Brain microvascular endothelial cell (primary cell): ENCODE measurements around the gene C16orf92.
"Not testable (repeated sequence)": the region's sequence is repeated elsewhere in the genome, so short reads cannot be mapped to it uniquely, and the experiment has no call there.

Experiments
- DNase-seq: peaks from one replicate; pipeline ENCODE4 v3.0.0-alpha.2; 2020
- H3K27ac ChIP-seq: fragments of 250-450 bp; sonication (Bioruptor Pico); 2 replicates; pipeline ENCODE4 v1.5.1; 2020; ENCODE audit warnings: mild to moderate bottlenecking, moderate library complexity
- H3K27me3 ChIP-seq: fragments of 250-450 bp; sonication (Bioruptor Pico); replicated peaks from 2 replicates; pipeline ENCODE4 v1.5.1; 2020; ENCODE audit warnings: mild to moderate bottlenecking
- H3K36me3 ChIP-seq: fragments of 250-450 bp; sonication (Bioruptor Pico); replicated peaks from 2 replicates; pipeline ENCODE4 v1.5.1; 2020; ENCODE audit warnings: mild to moderate bottlenecking
- H3K4me3 ChIP-seq: 2 replicates; pipeline ENCODE4 v1.5.1; 2011; ENCODE audit warnings: low read depth, mild to moderate bottlenecking, control low read depth, low read length, moderate library complexity
- in situ Hi-C: cut with HindIII; loops from 2 replicates; pipeline ENCODE4 v1.10.0; 2017; ENCODE audit warnings: low sequenced_read_pairs, low pct_ligation_motif_present
- TF ChIP-seq, protein P1 (sequence below): IDR thresholded peaks from 2 replicates; pipeline ENCODE4 v1.5.1; 2011; ENCODE audit warnings: low read depth, mild to moderate bottlenecking, moderate library complexity, low read length, control low read depth, inconsistent platforms; ENCODE audit errors: missing control alignments

C16orf92 gene

GRCh38 chr16:30017277-30017656, 5.7 kb upstream of the C16orf92 start:
- Histone ChIP-seq H3K27me3 (no peaks in the 10 kb centered on the region), H3K27ac (no peak overlapping the region), H3K4me3 (no peak overlapping the region), H3K36me3 (no peaks in the 10 kb centered on the region)
- in situ Hi-C loops, result no loop called here
- no peak for DNase-seq
- TF ChIP-seq, protein P1, sequence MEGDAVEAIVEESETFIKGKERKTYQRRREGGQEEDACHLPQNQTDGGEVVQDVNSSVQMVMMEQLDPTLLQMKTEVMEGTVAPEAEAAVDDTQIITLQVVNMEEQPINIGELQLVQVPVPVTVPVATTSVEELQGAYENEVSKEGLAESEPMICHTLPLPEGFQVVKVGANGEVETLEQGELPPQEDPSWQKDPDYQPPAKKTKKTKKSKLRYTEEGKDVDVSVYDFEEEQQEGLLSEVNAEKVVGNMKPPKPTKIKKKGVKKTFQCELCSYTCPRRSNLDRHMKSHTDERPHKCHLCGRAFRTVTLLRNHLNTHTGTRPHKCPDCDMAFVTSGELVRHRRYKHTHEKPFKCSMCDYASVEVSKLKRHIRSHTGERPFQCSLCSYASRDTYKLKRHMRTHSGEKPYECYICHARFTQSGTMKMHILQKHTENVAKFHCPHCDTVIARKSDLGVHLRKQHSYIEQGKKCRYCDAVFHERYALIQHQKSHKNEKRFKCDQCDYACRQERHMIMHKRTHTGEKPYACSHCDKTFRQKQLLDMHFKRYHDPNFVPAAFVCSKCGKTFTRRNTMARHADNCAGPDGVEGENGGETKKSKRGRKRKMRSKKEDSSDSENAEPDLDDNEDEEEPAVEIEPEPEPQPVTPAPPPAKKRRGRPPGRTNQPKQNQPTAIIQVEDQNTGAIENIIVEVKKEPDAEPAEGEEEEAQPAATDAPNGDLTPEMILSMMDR, result no peak

DNA sequence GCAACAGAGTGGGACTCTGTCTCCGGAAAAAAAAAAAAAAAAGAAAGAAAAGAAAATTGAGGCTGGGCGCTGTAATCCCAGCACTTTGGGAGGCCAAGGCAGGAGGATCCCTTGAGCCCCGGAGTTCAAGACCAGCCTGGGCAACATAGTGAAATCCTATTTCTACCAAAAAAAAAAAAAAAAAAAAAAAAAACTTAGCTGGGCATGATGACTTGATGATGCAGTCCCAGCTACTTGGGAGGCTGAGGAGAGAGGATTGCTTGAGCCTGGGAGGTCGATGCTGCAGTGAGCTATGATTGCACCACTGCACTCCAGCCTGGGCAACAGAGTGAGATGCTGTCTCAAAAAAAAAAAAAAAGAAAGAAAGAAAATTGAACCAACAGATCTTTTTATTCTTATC, 5.1 kb upstream of the C16orf92 start:
- H3K36me3 ChIP-seq, in situ Hi-C loops, H3K4me3 ChIP-seq, DNase-seq, H3K27ac ChIP-seq, H3K27me3 ChIP-seq: not testable (repeated sequence)

DNA sequence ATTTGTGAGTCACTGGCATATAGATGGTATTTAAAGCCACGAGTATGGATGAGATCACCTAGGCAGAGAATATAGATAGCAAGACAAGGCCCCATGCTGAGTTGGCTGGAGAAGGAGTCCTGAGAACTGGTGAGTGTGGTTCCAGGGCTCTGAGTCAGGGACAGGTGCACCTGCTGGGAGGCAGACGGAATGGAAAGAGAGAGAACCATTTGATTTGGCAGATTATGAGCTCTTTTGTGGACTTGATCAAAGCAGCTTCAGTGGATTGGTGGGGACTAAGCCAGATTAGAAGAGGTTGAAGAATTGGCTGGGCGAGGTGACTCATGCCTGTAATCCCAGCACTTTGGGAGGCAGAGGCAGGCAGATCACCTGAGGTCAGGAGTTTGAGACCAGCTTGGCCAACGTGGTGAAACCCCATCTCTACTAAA, 4.3 kb upstream of the C16orf92 start:
- DNase-seq, result peak; percentile 39
- in situ Hi-C loops, result no loop called here
- H3K4me3 ChIP-seq, result no peak overlapping the region
- no peaks in the 10 kb centered on the region for H3K36me3 ChIP-seq
- H3K27ac ChIP-seq, result no peak overlapping the region
- TF ChIP-seq, protein P1, result no peak
- H3K27me3 ChIP-seq, result peaks cover 2% of the 10 kb centered on the region

DNA sequence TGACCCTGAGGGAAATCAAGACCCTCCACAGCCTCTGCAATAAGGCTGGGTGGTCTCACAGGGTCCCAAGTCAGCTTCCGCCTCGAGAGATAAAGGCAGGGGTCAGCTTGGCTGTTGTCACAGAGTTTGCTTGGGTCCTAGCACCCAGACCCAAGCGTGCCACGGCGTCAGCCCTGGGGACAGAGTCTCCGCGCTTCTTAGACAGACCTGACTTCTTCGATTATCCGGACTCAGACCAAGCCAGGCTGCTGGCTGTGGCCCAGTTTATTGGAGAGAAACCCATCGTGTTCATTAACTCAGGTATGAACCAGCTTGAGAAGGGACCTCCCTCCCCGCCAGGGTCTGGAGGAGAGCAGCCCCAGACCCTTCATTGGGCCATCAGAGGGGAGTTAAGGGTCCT, 588 bp downstream of the C16orf92 start:
- in situ Hi-C loops, result no loop called here
- TF ChIP-seq, protein P1, result no peak
- Histone ChIP-seq H3K27ac (no peak overlapping the region), H3K4me3 (no peak overlapping the region), H3K36me3 (no peaks in the 10 kb centered on the region), H3K27me3 (peaks cover 17% of the 10 kb centered on the region)
- no peak for DNase-seq

DNA sequence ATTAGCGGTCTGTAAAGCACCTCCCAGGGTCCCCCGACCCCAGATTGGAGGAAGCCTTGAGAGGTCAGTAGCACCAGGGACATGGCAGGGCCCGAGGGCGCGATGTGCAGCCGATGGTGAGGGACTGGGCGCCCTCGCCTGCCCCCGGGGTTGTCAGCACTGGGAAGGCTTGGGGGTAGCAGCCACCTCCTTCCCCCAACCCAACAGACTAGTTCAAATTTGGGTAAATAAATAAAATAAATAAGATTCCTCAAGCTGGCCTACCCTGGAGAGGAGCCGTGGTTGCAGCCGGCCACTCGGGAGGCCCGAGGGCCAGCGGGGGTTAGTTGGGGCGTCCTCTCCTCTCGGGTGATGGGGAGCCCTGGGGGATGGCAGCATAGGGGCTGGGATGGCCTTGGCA, 1.5 kb downstream of the C16orf92 start:
- peaks cover 26% of the 10 kb centered on the region for H3K27me3 ChIP-seq
- H3K36me3 ChIP-seq, result no peaks in the 10 kb centered on the region
- H3K4me3 ChIP-seq, result no peak overlapping the region
- no peak overlapping the region for H3K27ac ChIP-seq
- TF ChIP-seq, protein P1, result no peak
- DNase-seq, result no peak
- in situ Hi-C loops, result no loop called here

- no peak for DNase-seq
- TF ChIP-seq, protein P1, result no peak
- in situ Hi-C loops, result no loop called here
- Histone ChIP-seq H3K27ac (no peak overlapping the region), H3K27me3 (peaks cover 33% of the 10 kb centered on the region), H3K36me3 (no peaks in the 10 kb centered on the region), H3K4me3 (no peak overlapping the region)
These were observed 2.2 kb downstream of the C16orf92 start for GRCh38 chr16:30025156-30025555.

GRCh38 chr16:30025574-30025973, 2.6 kb downstream of the C16orf92 start:
- H3K4me3 ChIP-seq, result no peak overlapping the region
- in situ Hi-C loops, result no loop called here
- no peak overlapping the region for H3K27ac ChIP-seq
- peaks cover 36% of the 10 kb centered on the region for H3K27me3 ChIP-seq
- H3K36me3 ChIP-seq, result no peaks in the 10 kb centered on the region
- TF ChIP-seq, protein P1, result no peak
- DNase-seq, result no peak
